GM21529 (cell line): ENCODE measurements around the gene ENTPD8.
"Not testable (repeated sequence)": the region's sequence is repeated elsewhere in the genome, so short reads cannot be mapped to it uniquely, and the experiment has no call there.

ENCODE experiments used
- ATAC-seq: cut with Tn5 transposase; IDR thresholded peaks from one replicate; pipeline ENCODE4 v1.9.1; 2021; ENCODE audit not compliant: unreplicated experiment

The ENTPD8 gene

GRCh38 chr9:137411645-137412380 is 29.3 kb downstream of the ENTPD8 start:
- no peak for ATAC-seq

- no peak for ATAC-seq
These were observed 29.9 kb downstream of the ENTPD8 start for GRCh38 chr9:137411260-137411644.

GRCh38 chr9:137410891-137411249 is 30.3 kb downstream of the ENTPD8 start:
- ATAC-seq, result no peak

- ATAC-seq, result not testable (repeated sequence)
These were observed 30.8 kb downstream of the ENTPD8 start for GRCh38 chr9:137410236-137410890.

GRCh38 chr9:137409515-137409914 is 31.6 kb downstream of the ENTPD8 start:
- no peak for ATAC-seq

- no peak for ATAC-seq
These were observed 32.3 kb downstream of the ENTPD8 start for GRCh38 chr9:137408651-137409405.

- peak; percentile 35 for ATAC-seq
These were observed 33.4 kb downstream of the ENTPD8 start for GRCh38 chr9:137407590-137408300.

- ATAC-seq, result peak; percentile 59
These were observed 34.1 kb downstream of the ENTPD8 start for GRCh38 chr9:137406876-137407589.

- no peak for ATAC-seq
These were observed 34.9 kb downstream of the ENTPD8 start for GRCh38 chr9:137406085-137406760.

GRCh38 chr9:137405677-137406081 is 35.5 kb downstream of the ENTPD8 start:
- no peak for ATAC-seq

- ATAC-seq, result no peak
These were observed 36.1 kb downstream of the ENTPD8 start for GRCh38 chr9:137404961-137405567.

- no peak for ATAC-seq
These were observed 37.9 kb downstream of the ENTPD8 start for GRCh38 chr9:137403269-137403668.

GRCh38 chr9:137402746-137403145 is 38.4 kb downstream of the ENTPD8 start:
- ATAC-seq, result no peak

GRCh38 chr9:137398561-137399468 is 42.3 kb downstream of the ENTPD8 start:
- no peak for ATAC-seq

- ATAC-seq, result no peak
These were observed 43.3 kb downstream of the ENTPD8 start for GRCh38 chr9:137397675-137398423.

GRCh38 chr9:137396634-137397367 is 44.4 kb downstream of the ENTPD8 start:
- ATAC-seq, result no peak

GRCh38 chr9:137396227-137396626 is 44.9 kb downstream of the ENTPD8 start:
- no peak for ATAC-seq
